Kidney epithelial cell (primary cell): ENCODE measurements around the gene NDUFA7. TPM values are rescaled to one million over a fixed set of nuclear protein-coding genes. Genes with fewer than 3 reads are reported as not detected.
"Not testable (repeated sequence)": the region's sequence is repeated elsewhere in the genome, so short reads cannot be mapped to it uniquely, and the experiment has no call there.

Source experiments
- DNase-seq: peaks from one replicate; pipeline ENCODE4 v3.0.0-alpha.2; 2010; ENCODE audit warnings: low read depth
- H3K27me3 ChIP-seq: 2 replicates; pipeline ENCODE4 v1.6.0; 2011; ENCODE audit warnings: low read length; ENCODE audit not compliant: control insufficient read depth, insufficient read depth
- H3K36me3 ChIP-seq: 2 replicates; pipeline ENCODE4 v1.5.1; 2011; ENCODE audit warnings: low read length; ENCODE audit not compliant: control insufficient read depth, insufficient read depth
- H3K4me3 ChIP-seq: 2 replicates; pipeline ENCODE4 v1.5.1; 2011; ENCODE audit warnings: low read depth, mild to moderate bottlenecking, control low read depth, low read length
- total RNA-seq: library from RNA; depleted of rRNA; stranded (reverse); fragments of >200 nt; gene quantifications from 2 replicates; pipeline ENCODE4 v1.2.3, GENCODE V29; 2015
- TF ChIP-seq, protein P1 (sequence below): IDR thresholded peaks from 2 replicates; pipeline ENCODE4 v1.5.1; 2011; ENCODE audit warnings: mild to moderate bottlenecking, moderate library complexity, low read length, control low read depth, inconsistent platforms; ENCODE audit not compliant: insufficient read depth, poor library complexity, severe bottlenecking

NDUFA7 gene
- total RNA-seq, 1 donor from 2014 or later = 49.8 TPM

DNA sequence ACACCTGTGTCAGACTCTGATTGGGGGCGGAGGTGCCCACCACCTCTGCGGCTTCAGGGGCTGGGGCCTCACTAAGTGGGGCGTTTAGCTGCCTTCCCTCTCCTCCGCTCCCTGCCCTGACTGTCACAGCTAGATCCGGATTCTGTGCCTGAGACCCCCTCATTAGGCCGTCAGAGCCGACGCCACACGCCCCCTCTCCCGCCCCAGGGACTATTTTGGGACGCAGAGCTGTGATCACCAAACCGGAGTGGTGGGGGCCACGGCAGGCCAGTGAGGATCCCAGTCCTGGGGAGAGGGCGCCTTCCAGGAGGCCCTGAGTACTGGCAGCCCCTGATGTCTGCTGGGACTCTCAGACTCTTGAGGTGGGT lies 21.1 kb upstream of the NDUFA7 start:
- no peak for DNase-seq
- peaks cover 19% of the 10 kb centered on the region for H3K27me3 ChIP-seq
- TF ChIP-seq, protein P1, sequence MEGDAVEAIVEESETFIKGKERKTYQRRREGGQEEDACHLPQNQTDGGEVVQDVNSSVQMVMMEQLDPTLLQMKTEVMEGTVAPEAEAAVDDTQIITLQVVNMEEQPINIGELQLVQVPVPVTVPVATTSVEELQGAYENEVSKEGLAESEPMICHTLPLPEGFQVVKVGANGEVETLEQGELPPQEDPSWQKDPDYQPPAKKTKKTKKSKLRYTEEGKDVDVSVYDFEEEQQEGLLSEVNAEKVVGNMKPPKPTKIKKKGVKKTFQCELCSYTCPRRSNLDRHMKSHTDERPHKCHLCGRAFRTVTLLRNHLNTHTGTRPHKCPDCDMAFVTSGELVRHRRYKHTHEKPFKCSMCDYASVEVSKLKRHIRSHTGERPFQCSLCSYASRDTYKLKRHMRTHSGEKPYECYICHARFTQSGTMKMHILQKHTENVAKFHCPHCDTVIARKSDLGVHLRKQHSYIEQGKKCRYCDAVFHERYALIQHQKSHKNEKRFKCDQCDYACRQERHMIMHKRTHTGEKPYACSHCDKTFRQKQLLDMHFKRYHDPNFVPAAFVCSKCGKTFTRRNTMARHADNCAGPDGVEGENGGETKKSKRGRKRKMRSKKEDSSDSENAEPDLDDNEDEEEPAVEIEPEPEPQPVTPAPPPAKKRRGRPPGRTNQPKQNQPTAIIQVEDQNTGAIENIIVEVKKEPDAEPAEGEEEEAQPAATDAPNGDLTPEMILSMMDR = no peak
- H3K36me3 ChIP-seq = no peaks in the 10 kb centered on the region
- H3K4me3 ChIP-seq = no peak overlapping the region

DNA sequence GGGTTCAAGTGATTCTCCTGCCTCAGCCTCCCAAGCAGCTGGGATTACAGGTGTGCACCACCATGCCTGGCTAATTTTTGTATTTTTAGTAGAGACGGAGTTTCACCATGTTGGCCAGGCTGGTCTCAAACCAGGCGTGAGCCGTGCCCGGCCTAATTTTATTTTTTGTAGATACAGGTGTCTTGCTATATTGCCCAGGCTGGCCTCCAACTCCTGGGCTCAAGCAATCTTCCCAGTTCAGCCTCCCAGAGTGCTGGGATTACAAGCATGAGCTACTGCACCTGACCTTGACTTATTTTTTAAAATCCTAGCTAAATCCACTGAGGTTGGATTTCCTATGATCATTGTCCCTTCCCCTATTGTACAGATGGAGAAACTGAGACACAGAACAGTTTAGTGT lies 20.3 kb upstream of the NDUFA7 start:
- not testable (repeated sequence) for H3K36me3 ChIP-seq, H3K4me3 ChIP-seq, DNase-seq
- H3K27me3 ChIP-seq = peaks cover 19% of the 10 kb centered on the region

DNA sequence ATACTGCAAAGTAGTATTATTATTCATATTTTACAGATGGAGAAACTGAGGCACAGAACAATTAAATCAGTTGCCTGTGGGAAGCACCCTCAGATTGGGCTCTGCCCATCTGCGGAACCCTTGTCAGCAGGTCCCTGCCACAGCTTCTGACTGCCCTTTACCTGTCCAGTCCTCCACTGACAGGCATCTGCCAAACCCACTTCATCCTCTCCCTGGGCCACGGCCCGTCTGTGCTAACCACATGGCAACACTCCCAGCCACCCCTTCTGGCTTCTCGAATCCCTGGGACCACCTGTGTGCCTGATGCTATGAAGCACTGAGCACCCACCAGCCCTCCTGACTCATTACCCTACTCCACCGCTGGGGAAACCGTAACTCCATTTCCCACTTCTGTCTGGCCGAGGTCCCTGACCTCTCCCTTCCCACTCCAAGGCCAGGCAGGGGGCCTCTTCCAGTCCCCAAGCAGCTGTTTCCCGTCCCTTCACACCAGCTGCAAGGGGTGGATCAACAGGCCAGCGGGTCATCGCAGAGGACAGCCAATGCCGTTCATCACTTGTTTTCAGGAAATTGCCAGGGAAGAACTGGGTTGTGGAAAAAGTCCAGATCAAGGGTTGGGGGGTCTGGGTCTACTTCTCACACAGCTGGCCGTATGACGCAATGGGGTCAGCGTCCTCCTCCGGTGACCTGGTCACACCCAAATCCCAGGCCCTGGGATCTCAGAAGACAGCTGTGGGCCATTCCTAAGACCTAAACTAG lies 19.3 kb upstream of the NDUFA7 start:
- H3K27me3 ChIP-seq = peaks cover 27% of the 10 kb centered on the region
- no peak overlapping the region for H3K4me3 ChIP-seq
- TF ChIP-seq, protein P1 = no peak
- no peaks in the 10 kb centered on the region for H3K36me3 ChIP-seq
- DNase-seq = no peak

DNA sequence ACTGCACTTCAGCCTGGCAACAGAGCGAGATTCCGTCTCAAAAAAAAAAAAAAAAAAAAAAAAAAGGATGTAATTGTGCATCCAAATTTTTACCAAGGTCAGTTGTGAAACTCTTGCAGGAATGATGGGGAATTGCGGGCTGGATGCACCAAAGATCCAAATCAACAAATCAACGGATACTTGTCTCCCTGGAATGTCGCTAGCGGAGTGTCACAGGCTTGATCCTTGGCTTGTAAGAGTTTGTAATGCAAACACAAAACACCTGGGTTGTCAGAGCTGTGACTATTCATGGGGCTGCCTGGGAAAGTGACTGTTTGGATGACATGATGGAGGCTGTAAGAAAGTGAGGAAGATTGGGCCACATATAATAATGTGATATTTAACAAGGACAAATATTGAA lies 17.7 kb upstream of the NDUFA7 start:
- H3K4me3 ChIP-seq = no peak overlapping the region
- no peak for DNase-seq
- H3K36me3 ChIP-seq = no peaks in the 10 kb centered on the region
- TF ChIP-seq, protein P1 = no peak
- peaks cover 40% of the 10 kb centered on the region for H3K27me3 ChIP-seq

DNA sequence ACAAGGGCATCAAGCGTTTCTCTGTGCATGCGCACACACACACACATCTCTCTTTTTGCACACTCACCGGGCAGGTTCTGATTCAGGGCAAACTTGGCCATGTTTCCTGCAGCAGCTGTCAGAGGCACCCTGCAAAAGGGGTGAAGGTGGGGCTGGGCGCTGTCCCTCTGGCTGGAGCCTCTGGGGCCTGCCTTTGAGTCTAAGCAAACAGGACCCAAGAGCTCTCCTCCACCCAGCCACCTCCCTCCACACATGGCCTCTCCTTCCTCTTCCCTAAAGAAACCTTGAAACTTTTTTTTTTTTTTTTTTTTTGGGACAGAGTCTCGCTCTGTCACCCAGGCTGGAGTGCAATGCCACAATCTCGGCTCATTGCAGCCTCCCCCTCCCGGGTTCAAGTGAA lies 16.6 kb upstream of the NDUFA7 start:
- Histone ChIP-seq H3K27me3 (peaks cover 43% of the 10 kb centered on the region), H3K36me3 (no peaks in the 10 kb centered on the region), H3K4me3 (no peak overlapping the region)
- DNase-seq = no peak
- TF ChIP-seq, protein P1 = no peak

DNA sequence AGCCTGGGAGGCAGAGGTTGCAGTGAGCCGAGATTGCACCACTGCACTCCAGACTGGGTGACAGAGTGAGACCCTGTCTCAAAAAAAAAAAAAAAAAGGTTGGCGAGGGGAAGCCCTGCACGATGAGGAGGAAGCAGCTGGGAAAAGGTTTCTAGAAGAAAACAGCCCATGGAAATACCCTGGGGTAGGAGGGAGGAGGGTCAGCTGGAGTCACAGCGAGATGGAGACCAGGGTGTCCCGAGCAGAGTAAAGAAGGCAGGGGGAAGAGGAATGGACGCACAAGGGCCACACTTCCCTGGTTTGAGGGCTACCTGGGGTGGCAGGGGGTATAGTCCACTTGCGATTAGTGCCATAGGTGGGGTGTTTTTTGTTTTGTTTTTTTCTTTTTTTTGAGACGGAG lies 15.5 kb upstream of the NDUFA7 start:
- H3K4me3 ChIP-seq = no peak overlapping the region
- H3K27me3 ChIP-seq = peaks cover 36% of the 10 kb centered on the region
- TF ChIP-seq, protein P1 = no peak
- no peak for DNase-seq
- H3K36me3 ChIP-seq = no peaks in the 10 kb centered on the region
